Choroid plexus epithelial cell (primary cell): ENCODE results near the gene S100A8.
"Not testable (repeated sequence)": the region's sequence is repeated elsewhere in the genome, so short reads cannot be mapped to it uniquely, and the experiment has no call there.

ENCODE experiments used
- DNase-seq: peaks from one replicate; pipeline ENCODE4 v3.0.0-alpha.2; 2010; ENCODE audit warnings: low read depth
- H3K4me3 ChIP-seq: 2 replicates; pipeline ENCODE4 v1.5.1; 2011; ENCODE audit warnings: low read depth, mild to moderate bottlenecking, control low read depth, low read length, moderate library complexity
- CTCF ChIP-seq: conservative IDR thresholded peaks from 2 replicates; pipeline ENCODE4 v1.5.1; 2011; ENCODE audit warnings: low read depth, mild to moderate bottlenecking, control low read depth, inconsistent platforms, low read length, moderate library complexity

The S100A8 gene

GRCh38 chr1:153428073-153428638 lies 37.3 kb upstream of the S100A8 start:
- no peak overlapping the region for H3K4me3 ChIP-seq
- no peak for TF ChIP-seq CTCF
- no peak for DNase-seq

- DNase-seq = no peak
- no peak overlapping the region for H3K4me3 ChIP-seq
- no peak for TF ChIP-seq CTCF
These were observed 35.9 kb upstream of the S100A8 start for GRCh38 chr1:153426809-153427208.

GRCh38 chr1:153422450-153423068 lies 31.7 kb upstream of the S100A8 start:
- no peak overlapping the region for H3K4me3 ChIP-seq
- no peak for TF ChIP-seq CTCF
- peak; percentile 66 for DNase-seq

GRCh38 chr1:153420306-153420705 lies 29.4 kb upstream of the S100A8 start:
- no peak for DNase-seq
- no peak for TF ChIP-seq CTCF
- no peak overlapping the region for H3K4me3 ChIP-seq

GRCh38 chr1:153419436-153419793 lies 28.5 kb upstream of the S100A8 start:
- not testable (repeated sequence) for DNase-seq, H3K4me3 ChIP-seq

GRCh38 chr1:153418758-153419435 lies 28.0 kb upstream of the S100A8 start:
- DNase-seq, H3K4me3 ChIP-seq: not testable (repeated sequence)

- no peak overlapping the region for H3K4me3 ChIP-seq
- no peak for DNase-seq
- no peak for TF ChIP-seq CTCF
These were observed 26.4 kb upstream of the S100A8 start for GRCh38 chr1:153417136-153417888.
